Stimulated activated CD4-positive, alpha-beta T cell treated with anti-CD3 and anti-CD28 coated beads, Interleukin-12 subunit alpha, Interleukin-12 subunit beta, amount 100 ng/mL, for 4 hours (primary cell): ENCODE measurements around the gene CLDN5.
A peak's percentile ranks its signal among the peaks of the same experiment; 100 is the strongest.
"Not testable (repeated sequence)": the region's sequence is repeated elsewhere in the genome, so short reads cannot be mapped to it uniquely, and the experiment has no call there.

Source experiments
- DNase-seq: peaks from one replicate; pipeline ENCODE4 v3.0.0-alpha.2; 2020

The CLDN5 gene

GRCh38 chr22:19524170-19525115 is at the start of gene CLDN5:
Gene CLDN5 (minus strand): TSS chr22:19524410. CDS start chr22:19524255, 155 bp downstream.
- peak; percentile 24 for DNase-seq

- DNase-seq = no peak
These were observed 47.8 kb upstream of the CLDN5 start for GRCh38 chr22:19571995-19572394.

- no peak for DNase-seq
These were observed 47.1 kb upstream of the CLDN5 start for GRCh38 chr22:19571207-19571795.

GRCh38 chr22:19569976-19570375 is 45.8 kb upstream of the CLDN5 start:
- no peak for DNase-seq

GRCh38 chr22:19569276-19569640 is 45.0 kb upstream of the CLDN5 start:
- no peak for DNase-seq

- no peak for DNase-seq
These were observed 44.4 kb upstream of the CLDN5 start for GRCh38 chr22:19568337-19569275.

- DNase-seq = no peak
These were observed 43.2 kb upstream of the CLDN5 start for GRCh38 chr22:19567157-19568009.

- DNase-seq = no peak
These were observed 42.3 kb upstream of the CLDN5 start for GRCh38 chr22:19566279-19567156.

GRCh38 chr22:19565382-19566278 is 41.4 kb upstream of the CLDN5 start:
- DNase-seq = no peak

GRCh38 chr22:19559956-19560355 is 35.7 kb upstream of the CLDN5 start:
- no peak for DNase-seq

- no peak for DNase-seq
These were observed 35.2 kb upstream of the CLDN5 start for GRCh38 chr22:19559324-19559811.

GRCh38 chr22:19556963-19557545 is 32.8 kb upstream of the CLDN5 start:
- no peak for DNase-seq

GRCh38 chr22:19555651-19556050 is 31.4 kb upstream of the CLDN5 start:
- DNase-seq = no peak

- DNase-seq = no peak
These were observed 30.7 kb upstream of the CLDN5 start for GRCh38 chr22:19554834-19555404.

- DNase-seq = no peak
These were observed 29.0 kb upstream of the CLDN5 start for GRCh38 chr22:19553201-19553600.

GRCh38 chr22:19550382-19550781 is 26.2 kb upstream of the CLDN5 start:
- no peak for DNase-seq

- DNase-seq = no peak
These were observed 25.2 kb upstream of the CLDN5 start for GRCh38 chr22:19549428-19549827.

- no peak for DNase-seq
These were observed 24.8 kb upstream of the CLDN5 start for GRCh38 chr22:19548964-19549363.

- DNase-seq = not testable (repeated sequence)
These were observed 24.2 kb upstream of the CLDN5 start for GRCh38 chr22:19548427-19548826.
